ENCODE results near the gene RTF1.

- no peak for TF ChIP-seq CTCF (IDR thresholded peaks at IDR 0.05 in 4 of 5, conservative IDR thresholded peaks at IDR 0.05 in 1 of 5)
- no peak for TF ChIP-seq POLR2A (IDR thresholded peaks at IDR 0.05)
These were observed 29.2 kb upstream of the RTF1 start for GRCh38 chr15:41387646-41388045.
